ENCODE measurements around the gene ZNF423. TPM values are rescaled to one million over a fixed set of nuclear protein-coding genes. Genes with fewer than 3 reads are reported as not detected.
A peak's percentile ranks its signal among the peaks of the same experiment; 100 is the strongest.

The ZNF423 gene
- total RNA-seq, 1 donor = 11.6 TPM

DNA sequence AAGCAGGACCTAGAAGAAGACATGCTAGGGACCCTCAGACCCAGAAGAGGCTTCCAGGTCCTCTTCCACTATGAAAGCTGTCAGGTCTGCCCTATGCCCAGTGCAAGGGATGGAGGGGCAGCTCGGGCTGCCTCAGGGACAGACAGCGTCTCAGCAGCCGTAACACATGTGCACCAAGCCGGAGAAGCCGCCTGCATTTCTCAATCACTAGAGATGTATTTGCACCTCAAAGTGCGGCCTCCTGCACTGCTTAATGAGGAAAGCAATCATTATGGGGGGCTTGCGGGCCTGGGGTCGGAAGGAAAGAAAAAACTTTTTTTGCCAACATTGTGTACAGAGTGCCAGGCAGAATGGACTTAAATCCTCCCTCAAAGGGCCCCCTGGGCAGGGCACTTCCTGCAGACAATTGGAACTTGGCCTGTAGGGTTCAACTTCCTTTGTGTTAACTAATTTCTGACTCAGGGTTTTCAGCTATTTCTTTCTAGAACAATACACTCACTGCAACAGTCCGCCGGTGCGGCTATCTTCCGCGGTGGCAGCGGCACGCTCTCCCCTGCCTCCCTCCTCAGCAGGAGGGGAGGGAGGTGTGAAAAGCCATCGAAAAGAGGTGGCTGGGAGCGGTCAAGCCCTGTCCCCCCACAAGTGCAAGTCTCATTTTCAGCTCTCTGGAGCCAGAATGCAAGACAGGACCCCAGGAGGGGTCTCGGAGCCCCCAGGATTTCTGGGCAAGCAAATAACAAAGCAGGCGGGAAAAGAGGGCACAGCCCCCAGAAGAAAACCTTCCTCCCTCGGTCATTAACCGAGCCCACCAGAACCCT lies 101.2 kb downstream of the ZNF423 start:
- Histone ChIP-seq H3K4me1 (ENCODE audit: insufficient read depth, low read length) (peaks cover 7% of the 10 kb centered on the region), H3K9me3 (ENCODE audit: low read depth, low read length) (no peaks in the 10 kb centered on the region), H2AFZ (ENCODE audit: low read length) (peak overlapping the region; percentile 51), H3K36me3 (ENCODE audit: insufficient read depth, low read length) (no peaks in the 10 kb centered on the region), H3K27ac (ENCODE audit: low read depth, low read length) (no peak overlapping the region), H4K20me1 (ENCODE audit: insufficient read depth, low read length) (peaks cover 3% of the 10 kb centered on the region), H3K79me2 (ENCODE audit: insufficient read depth, low read length) (no peaks in the 10 kb centered on the region), H3K27me3 (ENCODE audit: insufficient read depth, low read length) (peaks cover 3% of the 10 kb centered on the region), H3K4me2 (ENCODE audit: insufficient read depth, low read length) (peak overlapping the region; percentile 75), H3K4me3 (ENCODE audit: insufficient read depth, low read length) (peak overlapping the region; percentile 58)
- TF ChIP-seq CTCF (IDR thresholded peaks at IDR 0.05; ENCODE audit: extremely low read depth, low read depth, low read length) = no peak
- DNase-seq (ENCODE audit: insufficient read length, low spot score, missing footprints) = peak; percentile 76

GRCh38 chr16:49750341-49751000 lies 105.4 kb downstream of the ZNF423 start:
- H3K79me2 ChIP-seq (ENCODE audit: insufficient read depth, low read length) = no peaks in the 10 kb centered on the region
- no peak for TF ChIP-seq CTCF (IDR thresholded peaks at IDR 0.05; ENCODE audit: extremely low read depth, low read depth, low read length)
- DNase-seq (ENCODE audit: insufficient read length, low spot score, missing footprints) = no peak

DNA sequence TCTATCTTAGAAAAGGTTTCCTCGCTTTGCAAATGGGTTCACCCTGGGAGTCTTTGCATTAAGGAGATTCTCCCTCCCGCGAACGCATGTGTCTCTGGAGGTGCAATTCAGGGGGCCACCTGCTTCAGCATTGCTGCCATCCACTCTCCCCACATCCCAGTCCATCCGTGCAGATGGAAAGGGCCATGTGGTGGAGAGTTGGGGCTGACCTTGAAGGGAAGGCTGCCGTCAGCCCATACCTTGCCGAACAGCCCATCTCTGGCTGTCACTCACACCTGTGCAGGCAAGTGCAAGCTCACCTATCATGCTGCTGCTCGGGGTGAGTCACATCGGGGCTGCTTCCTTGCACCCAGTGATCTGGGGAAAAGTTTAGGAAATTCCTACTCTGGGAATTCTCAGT lies 106.1 kb downstream of the ZNF423 start:
- H3K4me1 ChIP-seq (ENCODE audit: insufficient read depth, low read length) = peaks cover 3% of the 10 kb centered on the region
- H3K9me3 ChIP-seq (ENCODE audit: low read depth, low read length) = no peaks in the 10 kb centered on the region
- no peak overlapping the region for H3K4me3 ChIP-seq (ENCODE audit: insufficient read depth, low read length)
- H3K36me3 ChIP-seq (ENCODE audit: insufficient read depth, low read length) = no peaks in the 10 kb centered on the region
- no peaks in the 10 kb centered on the region for H3K27me3 ChIP-seq (ENCODE audit: insufficient read depth, low read length)
- TF ChIP-seq CTCF (IDR thresholded peaks at IDR 0.05; ENCODE audit: extremely low read depth, low read depth, low read length) = no peak
- H3K27ac ChIP-seq (ENCODE audit: low read depth, low read length) = no peak overlapping the region
- no peak overlapping the region for H3K4me2 ChIP-seq (ENCODE audit: insufficient read depth, low read length)
- no peaks in the 10 kb centered on the region for H3K79me2 ChIP-seq (ENCODE audit: insufficient read depth, low read length)
- DNase-seq (ENCODE audit: insufficient read length, low spot score, missing footprints) = no peak
- peaks cover 9% of the 10 kb centered on the region for H4K20me1 ChIP-seq (ENCODE audit: insufficient read depth, low read length)
- no peak overlapping the region for H2AFZ ChIP-seq (ENCODE audit: low read length)

More at GRCh38 chr16:49750341-49751000, 105.4 kb downstream of the ZNF423 start:
- Histone ChIP-seq H3K27ac (ENCODE audit: low read depth, low read length) (no peak overlapping the region), H3K4me3 (ENCODE audit: insufficient read depth, low read length) (no peak overlapping the region), H3K36me3 (ENCODE audit: insufficient read depth, low read length) (no peaks in the 10 kb centered on the region), H4K20me1 (ENCODE audit: insufficient read depth, low read length) (peaks cover 9% of the 10 kb centered on the region), H3K9me3 (ENCODE audit: low read depth, low read length) (no peaks in the 10 kb centered on the region), H3K27me3 (ENCODE audit: insufficient read depth, low read length) (no peaks in the 10 kb centered on the region), H3K4me2 (ENCODE audit: insufficient read depth, low read length) (no peak overlapping the region), H3K4me1 (ENCODE audit: insufficient read depth, low read length) (peaks cover 7% of the 10 kb centered on the region), H2AFZ (ENCODE audit: low read length) (no peak overlapping the region)

GRCh38 chr16:49748322-49748721 lies 107.6 kb downstream of the ZNF423 start:
- Histone ChIP-seq H3K4me3 (ENCODE audit: insufficient read depth, low read length) (no peak overlapping the region), H3K27ac (ENCODE audit: low read depth, low read length) (no peak overlapping the region), H4K20me1 (ENCODE audit: insufficient read depth, low read length) (peaks cover 9% of the 10 kb centered on the region), H3K4me2 (ENCODE audit: insufficient read depth, low read length) (no peak overlapping the region), H3K79me2 (ENCODE audit: insufficient read depth, low read length) (no peaks in the 10 kb centered on the region), H2AFZ (ENCODE audit: low read length) (no peak overlapping the region), H3K4me1 (ENCODE audit: insufficient read depth, low read length) (no peaks in the 10 kb centered on the region), H3K36me3 (ENCODE audit: insufficient read depth, low read length) (no peaks in the 10 kb centered on the region), H3K27me3 (ENCODE audit: insufficient read depth, low read length) (no peaks in the 10 kb centered on the region), H3K9me3 (ENCODE audit: low read depth, low read length) (no peaks in the 10 kb centered on the region)
- no peak for DNase-seq (ENCODE audit: insufficient read length, low spot score, missing footprints)
- TF ChIP-seq CTCF (IDR thresholded peaks at IDR 0.05; ENCODE audit: extremely low read depth, low read depth, low read length) = no peak
